SK-N-DZ (cell line): ENCODE results near the gene EHD2. TPM values are rescaled to one million over a fixed set of nuclear protein-coding genes. Genes with fewer than 3 reads are reported as not detected.
"Not testable (repeated sequence)": the region's sequence is repeated elsewhere in the genome, so short reads cannot be mapped to it uniquely, and the experiment has no call there.

Experiments
- DNase-seq: peaks from one replicate; pipeline ENCODE4 v3.0.0-alpha.2; 2015; ENCODE audit warnings: low spot score
- polyA plus RNA-seq, 2 experiments: library from polyadenylated mRNA; depleted of rRNA; stranded (reverse); fragments of >200 nt; gene quantifications; 2 replicates each; pipeline ENCODE4 v1.2.3, GENCODE V29; 2014

The EHD2 gene, protein sequence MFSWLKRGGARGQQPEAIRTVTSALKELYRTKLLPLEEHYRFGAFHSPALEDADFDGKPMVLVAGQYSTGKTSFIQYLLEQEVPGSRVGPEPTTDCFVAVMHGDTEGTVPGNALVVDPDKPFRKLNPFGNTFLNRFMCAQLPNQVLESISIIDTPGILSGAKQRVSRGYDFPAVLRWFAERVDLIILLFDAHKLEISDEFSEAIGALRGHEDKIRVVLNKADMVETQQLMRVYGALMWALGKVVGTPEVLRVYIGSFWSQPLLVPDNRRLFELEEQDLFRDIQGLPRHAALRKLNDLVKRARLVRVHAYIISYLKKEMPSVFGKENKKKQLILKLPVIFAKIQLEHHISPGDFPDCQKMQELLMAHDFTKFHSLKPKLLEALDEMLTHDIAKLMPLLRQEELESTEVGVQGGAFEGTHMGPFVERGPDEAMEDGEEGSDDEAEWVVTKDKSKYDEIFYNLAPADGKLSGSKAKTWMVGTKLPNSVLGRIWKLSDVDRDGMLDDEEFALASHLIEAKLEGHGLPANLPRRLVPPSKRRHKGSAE
- 1.4 and 1.8 TPM in 2 replicates for polyA plus RNA-seq (2014; cell fraction: cytosol; rRNA removed)
- 1.4 and 2.4 TPM in 2 replicates for polyA plus RNA-seq (2014; cell fraction: nucleus; rRNA removed)

DNA sequence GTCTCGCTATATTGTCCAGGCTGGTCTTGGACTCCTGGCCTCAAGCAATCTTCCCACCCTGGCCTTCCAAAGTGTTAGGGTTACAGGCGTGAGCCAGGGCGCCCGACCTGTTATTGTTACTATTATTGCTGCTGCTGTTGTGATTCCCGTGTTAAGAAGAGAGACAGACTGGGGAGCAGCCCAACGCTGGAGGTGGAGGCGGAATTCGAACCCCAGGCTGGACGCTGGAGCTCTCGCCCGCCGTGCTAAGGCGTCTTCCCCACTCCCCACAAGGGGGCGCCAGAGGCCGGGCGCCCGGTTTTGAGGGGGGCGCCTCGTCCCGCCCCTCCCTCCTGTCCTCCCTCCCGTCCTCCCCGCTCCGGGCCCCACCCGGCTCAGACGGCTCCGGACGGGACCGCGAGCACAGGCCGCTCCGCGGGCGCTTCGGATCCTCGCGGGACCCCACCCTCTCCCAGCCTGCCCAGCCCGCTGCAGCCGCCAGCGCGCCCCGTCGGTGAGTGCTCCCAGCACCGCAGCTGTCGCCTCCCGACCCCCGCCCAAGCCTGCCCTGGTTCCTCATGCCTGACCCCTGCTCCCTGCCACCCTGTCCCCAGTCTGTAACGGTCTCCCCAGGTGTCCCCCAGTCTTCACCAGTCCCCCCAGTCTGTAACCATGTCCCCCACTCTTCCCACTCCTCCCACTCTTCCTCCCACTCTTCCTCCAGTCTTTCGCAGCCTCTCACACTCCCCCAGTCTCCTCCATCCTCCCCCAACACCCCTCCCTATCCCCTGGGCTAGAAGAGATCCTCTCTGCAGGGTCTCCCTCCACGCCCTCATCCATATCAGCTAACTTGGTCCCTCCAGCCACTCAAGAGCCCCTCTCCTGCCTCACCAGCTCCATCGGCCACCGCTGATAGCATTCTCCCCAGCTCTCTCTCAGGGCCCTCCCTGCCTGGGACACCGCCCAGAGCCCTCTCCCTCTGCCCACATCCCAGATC is at the start of gene EHD2:
Gene EHD2, plus strand, starts transcription at position 377 of the 976 bp plus-strand sequence. CDS start 3,191 bp downstream, outside the sequence.
- DNase-seq, result no peak

DNA sequence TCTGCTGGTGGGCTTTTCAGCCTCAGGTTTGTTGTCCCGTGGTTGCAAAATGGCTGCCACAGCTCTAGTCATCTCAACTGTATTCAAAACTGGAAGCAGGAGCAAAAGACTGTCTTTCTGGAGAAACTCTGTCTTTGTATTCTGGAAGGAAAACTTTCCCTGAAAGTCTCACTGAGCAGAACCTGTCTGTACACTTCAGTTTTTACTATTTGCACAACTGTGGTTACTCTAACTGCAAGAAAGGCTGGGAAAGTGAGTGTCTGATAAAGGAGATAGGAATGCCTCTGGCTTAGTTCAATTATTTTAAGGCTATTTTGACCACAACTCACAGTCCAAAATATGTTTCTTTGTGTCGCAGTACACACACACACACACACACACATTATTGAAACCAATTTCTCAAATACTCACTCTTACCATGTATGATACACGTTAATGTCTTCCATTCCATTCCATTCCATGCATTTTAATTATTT is 49.7 kb upstream of the EHD2 start:
- DNase-seq, result no peak

DNA sequence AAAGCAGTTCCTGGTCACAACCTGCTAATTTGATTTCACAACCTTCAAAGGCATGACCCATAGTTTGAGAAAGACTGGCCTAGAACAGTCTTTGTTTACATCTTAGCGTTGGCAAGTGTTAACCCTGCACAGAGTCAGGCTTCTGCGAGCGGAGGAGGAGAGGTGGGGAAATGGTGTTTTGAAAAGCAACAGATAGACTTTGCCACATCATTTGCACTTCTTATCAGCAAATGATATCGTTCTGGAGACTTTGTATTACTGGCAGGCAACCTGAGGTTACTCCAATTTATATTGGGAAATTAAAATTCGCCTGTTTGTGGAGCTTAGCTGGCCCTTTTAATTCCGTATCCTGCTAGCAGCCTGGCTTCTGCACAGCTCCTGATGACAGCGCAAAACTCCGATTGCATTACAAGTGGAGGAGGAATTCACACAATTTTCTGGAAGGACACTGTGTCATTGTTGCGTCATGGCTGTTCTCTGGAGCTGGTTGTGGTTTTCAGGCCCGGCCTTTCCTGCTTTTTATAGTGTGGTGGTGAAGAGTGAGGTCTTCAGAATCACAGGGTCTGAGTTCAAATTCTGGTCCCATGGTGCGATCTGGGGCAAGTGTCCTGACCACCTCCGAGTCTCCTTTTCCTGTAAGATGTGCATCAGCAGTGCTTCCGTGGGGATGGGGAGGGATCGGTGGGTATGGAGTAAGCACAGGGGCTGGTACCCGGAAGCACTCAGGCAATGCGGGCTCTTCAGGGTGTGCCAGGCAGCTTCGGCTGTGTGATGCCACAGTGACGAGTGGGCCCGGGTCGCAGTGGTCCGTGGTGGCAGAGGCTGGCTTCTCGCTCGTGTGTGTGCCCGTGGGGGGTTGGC is 49.1 kb upstream of the EHD2 start:
- no peak for DNase-seq

DNA sequence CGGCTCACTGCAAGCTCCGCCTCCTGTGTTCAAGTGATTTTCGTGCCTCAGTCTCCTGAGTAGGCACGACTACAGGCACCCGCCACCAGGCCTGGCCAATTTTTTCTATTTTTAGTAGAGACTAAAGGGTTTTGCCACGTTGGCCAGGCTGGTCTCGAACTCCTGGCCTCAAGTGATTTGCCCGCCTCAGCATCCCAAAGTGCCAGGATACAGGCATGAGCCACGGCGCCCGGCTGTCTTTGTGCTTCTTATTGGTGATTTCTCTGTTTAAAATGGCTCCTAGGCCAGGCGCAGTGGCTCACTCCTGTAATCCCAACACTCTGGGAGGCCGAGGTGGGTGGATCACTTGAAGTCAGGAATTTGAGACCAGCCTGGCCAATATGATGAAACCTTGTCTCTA is 44.7 kb upstream of the EHD2 start:
- not testable (repeated sequence) for DNase-seq

DNA sequence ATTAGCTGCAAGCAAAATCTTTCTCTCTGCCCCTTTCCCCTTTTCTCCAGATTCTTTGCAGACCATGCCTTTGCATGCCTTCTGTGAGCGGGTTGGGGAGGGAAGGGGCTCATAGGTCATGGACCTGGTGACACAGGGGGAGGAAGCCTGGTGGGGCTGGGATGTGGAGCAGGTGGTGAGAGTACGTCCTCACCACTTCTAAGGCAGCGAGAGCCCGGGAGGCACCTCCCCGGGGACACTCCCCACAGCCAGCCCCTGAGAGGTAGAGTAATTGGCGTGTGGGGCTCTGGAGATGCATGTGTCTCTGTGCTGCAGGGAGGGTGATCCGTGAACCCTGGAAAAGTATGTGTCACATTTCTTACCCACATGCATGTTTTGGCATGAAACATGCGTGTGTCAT is 42.5 kb upstream of the EHD2 start:
- DNase-seq, result no peak

DNA sequence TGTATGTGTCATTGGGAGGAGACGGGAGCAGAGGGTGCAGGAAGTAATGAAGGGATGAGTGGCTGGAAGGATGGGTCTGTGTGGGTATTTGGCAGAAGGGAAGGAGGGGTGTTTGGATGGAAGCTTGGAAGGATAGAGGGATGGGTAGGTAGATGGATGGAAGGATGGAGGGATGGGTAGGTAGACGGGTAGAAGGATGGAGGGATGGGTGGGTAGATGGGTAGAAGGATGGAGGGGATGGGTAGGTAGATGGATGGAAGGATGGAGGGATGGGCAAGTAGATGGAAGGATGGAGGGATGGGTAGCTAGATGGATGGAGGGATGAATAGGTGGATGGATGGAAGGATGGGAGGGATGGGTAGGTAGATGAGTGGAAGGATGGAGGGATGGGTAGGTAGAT is 41.7 kb upstream of the EHD2 start:
- no peak for DNase-seq

DNA sequence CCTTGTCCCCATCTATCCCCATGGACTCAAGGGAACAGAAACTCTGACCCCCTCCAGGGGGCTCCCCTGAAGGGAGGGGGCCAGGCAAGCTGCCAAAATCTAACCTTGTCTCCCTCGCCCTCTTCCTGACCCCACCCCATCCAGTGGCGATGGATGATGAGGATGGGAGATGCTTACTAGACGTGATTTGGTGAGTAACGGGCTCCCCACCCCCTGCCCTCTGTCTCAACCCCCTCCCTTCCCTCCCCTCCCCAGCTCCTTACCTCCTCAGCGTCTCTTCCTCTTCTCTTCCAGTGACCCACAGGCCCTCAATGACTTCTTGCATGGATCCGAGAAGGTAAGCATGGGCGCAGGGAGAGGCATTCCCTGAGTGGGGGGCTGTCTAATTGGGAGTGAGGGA is 39.8 kb upstream of the EHD2 start:
- no peak for DNase-seq

DNA sequence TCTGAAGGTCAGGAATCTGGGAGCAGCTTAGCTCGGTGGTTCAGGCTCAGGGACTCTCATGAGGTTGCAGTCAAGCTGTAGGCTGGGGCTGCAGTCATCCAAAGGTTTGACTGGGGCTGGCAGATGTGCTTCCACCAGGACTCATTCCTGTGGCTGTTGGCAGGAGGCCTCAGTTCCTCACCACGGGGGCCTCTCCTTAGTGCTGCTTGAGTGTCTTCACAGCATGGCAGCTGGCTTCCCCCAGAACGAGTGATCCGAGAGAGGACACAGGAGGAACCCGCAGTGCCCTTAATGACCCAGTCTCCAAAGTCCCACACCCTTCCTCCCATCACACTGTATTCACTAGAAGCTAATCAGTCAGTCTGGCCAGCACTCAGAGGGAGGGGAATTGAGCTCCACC is 38.7 kb upstream of the EHD2 start:
- no peak for DNase-seq

DNA sequence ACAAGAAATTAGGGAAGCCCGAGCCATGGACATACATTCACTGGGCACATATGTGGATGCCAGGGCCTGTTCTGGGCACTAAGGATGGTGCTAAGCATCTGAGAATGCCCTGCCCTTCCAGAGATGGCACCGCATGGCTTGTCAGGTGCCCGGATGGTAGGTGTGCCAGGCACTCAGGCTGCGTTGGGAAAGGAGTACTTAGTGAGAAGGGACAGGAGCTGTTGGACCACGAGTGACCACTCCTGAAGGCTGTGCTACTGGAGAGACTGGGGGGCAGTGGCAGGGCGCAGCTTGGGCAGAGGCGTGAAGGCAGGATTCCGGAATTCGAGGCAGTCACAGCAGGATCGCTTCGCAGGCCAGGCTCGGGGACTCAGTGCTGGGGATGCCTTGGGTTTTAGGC is 38.0 kb upstream of the EHD2 start:
- no peak for DNase-seq

DNA sequence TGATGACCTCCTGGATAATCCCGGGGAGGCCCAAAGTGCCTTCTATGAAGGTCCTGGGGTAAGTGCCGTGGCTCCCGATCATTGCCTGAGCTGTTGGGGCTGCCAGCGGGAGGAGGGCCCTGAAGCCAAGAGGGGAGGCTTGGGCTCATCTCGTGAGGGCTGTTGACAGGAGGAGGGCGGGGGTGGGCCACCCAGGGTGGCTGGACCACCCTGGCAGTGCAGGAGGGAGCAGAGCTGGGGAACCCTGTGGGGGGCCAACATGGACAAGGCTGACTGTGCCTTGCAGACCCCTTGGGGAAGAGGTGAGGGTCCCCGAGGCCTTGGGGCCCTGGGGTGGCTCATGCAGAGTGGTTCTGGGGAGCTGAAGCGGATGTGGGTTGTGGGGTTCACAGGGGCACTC is 37.4 kb upstream of the EHD2 start:
- no peak for DNase-seq

DNA sequence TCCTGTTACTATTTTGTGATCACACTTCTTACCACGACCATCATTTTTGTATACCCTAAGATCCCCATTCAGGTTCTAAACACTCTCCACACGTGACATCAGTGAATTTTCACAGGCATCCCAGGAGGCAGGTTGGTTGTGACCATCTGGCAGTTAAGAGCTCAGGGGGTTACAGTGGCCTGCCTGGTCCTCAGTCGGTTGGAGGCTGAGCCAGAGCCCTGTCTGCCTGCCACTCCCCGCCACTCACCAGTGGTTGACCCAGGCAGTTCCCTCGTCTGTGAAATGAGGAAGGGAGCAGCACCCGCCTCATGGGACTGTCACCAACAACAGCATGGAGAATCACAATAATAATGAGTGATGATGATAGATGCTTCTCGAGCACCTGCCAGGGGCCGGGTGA is 36.4 kb upstream of the EHD2 start:
- no peak for DNase-seq

DNA sequence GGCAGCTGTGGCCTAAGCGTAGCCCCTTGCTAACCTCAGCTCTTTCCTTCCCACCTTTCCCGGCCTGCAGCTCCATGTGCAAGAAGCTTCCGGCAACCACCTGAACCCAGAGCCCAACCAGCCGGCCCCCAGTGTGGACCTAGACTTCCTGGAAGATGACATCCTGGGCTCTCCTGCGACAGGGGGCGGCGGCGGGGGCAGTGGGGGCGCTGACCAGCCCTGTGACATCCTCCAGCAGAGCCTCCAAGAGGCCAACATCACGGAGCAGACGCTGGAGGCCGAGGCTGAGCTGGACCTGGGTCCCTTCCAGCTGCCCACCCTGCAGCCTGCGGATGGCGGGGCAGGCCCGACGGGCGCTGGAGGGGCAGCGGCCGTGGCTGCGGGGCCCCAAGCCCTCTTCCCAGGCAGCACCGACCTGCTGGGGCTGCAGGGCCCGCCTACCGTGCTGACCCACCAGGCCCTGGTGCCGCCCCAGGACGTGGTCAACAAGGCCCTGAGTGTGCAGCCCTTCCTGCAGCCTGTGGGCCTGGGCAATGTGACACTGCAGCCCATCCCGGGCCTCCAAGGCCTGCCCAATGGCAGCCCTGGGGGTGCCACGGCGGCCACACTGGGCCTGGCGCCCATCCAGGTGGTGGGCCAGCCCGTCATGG is 33.8 kb upstream of the EHD2 start:
- no peak for DNase-seq

DNA sequence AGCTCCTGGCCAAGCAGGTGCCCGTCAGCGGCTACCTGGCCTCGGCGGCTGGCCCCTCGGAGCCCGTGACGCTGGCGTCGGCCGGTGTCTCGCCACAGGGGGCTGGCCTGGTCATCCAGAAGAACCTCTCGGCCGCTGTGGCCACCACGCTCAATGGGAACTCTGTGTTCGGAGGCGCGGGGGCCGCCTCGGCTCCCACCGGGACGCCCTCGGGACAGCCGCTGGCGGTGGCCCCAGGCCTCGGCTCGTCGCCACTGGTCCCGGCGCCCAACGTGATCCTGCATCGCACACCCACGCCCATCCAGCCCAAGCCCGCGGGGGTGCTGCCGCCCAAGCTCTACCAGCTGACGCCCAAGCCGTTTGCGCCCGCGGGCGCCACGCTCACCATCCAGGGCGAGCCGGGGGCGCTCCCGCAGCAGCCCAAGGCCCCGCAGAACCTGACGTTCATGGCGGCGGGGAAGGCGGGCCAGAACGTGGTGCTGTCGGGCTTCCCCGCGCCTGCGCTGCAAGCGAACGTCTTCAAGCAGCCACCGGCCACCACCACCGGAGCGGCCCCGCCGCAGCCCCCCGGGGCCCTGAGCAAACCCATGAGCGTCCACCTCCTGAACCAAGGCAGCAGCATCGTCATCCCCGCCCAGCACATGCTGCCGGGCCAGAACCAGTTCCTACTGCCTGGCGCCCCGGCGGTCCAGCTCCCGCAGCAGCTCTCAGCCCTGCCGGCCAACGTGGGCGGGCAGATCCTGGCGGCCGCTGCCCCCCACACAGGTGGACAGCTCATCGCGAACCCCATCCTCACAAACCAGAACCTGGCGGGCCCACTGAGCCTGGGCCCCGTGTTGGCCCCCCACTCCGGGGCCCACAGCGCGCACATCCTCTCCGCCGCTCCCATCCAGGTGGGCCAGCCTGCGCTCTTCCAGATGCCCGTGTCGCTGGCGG is 33.0 kb upstream of the EHD2 start:
- no peak for DNase-seq

DNA sequence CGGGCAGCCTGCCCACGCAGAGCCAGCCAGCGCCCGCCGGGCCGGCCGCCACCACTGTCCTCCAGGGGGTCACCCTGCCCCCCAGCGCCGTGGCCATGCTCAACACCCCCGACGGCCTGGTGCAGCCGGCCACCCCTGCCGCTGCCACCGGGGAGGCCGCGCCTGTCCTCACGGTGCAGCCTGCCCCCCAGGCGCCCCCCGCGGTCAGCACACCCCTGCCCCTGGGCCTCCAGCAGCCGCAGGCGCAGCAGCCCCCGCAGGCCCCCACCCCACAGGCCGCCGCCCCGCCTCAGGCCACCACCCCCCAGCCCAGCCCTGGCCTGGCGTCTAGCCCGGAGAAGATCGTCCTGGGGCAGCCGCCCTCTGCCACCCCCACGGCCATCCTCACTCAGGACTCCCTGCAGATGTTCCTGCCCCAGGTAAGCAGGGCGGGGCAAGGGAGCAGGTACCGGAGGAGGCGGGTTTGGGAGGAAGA is 32.3 kb upstream of the EHD2 start:
- DNase-seq, result no peak

DNA sequence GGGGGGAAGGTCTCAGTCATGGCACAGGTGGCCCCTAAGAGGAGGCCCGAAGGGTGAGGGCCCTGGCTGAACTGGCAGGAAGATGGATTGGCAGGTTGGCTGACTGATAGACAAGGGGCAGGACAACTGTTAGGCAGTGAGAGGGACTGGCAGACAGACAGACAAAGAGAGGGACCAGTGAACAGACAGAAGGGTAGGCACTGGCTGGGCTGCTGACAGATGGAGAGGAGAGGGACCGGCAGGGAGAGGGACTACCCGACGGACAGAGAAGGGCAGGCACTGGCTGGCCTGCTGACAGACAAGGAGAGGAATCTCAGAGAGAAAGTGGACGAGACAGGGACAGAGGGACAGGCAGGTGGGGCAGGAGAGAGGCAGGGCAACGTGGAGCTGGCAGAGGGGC is 31.8 kb upstream of the EHD2 start:
- no peak for DNase-seq

DNA sequence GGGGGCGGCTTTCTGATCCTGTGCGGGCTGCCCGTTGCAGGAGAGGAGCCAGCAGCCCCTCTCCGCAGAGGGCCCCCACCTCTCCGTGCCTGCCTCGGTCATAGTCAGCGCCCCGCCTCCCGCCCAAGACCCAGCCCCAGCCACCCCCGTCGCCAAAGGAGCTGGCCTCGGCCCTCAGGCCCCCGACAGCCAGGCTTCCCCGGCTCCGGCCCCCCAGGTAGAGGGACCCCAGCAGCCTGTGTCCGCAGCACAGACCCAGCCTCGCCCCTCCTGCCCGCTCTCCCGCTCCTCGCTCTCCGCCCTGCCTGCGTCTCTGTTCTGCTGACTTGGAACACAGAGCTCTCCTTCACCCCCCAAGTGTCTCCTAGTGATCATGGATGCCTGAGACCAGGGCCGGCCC is 31.3 kb upstream of the EHD2 start:
- no peak for DNase-seq

DNA sequence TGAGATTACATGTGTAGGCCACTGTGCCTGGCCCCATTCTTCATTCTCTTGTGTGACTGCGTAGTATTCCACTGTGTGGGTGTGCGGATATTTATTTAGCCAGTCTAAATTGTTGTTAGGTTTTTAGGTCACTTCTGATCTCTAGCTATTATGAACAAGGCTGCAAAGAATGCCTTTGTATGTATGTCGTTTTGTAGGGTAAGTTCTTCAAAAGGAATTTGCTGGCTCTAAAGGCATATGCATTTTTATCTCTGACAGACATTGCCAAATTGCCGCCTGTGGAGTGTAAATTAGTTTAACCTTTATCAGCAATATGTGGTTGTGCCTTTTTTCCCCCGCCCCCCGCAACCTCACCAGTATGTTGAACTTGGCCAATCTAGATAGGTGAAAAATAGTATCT is 30.3 kb upstream of the EHD2 start:
- DNase-seq, result no peak

DNA sequence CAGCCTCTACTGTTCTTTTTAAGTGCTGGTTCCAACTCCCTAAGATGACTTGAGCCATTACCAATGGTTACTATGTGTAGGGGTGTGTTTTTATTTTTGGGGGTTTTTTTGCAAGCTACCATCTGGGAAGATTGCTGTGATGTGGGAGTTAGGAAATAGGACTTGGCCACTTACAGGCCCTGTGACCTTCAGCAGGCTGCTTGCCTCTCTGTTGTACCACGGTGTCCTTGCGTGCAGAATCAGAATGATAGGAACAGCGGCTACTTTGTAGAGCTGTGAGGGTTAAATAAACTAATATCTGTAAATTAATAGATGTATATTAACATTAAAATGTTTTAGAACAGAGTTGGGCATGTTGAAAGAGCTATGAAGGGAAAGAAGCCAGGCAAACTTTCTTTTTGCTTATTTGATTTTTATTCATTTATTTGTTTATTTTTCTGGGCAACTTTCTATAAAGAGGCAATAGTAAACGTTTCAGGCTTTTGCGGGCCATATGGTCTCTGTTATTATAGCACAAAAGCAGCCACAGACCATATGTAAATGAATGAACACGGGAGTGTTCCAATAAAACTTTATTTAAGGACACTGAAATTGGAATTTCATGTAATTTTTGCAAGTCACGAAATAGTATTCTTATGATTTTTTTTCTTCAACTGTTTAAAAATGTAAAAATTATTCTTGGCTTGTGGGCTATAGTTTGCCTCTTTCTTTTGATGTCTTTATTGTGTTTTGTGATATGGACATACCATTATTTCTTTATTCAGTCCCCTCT is 26.4 kb upstream of the EHD2 start:
- no peak for DNase-seq
